DOHH2 (cell line): Measurements from ENCODE around the gene KCNIP3.

ENCODE experiments used
- H3F3A ChIP-seq: fragments of 200-600 bp; sonication (generic), shearing (Covaris generic); 2 replicates; pipeline ENCODE4 v1.6.0; 2016; ENCODE audit warnings: antibody characterized with exemption, mild to moderate bottlenecking; ENCODE audit not compliant: control insufficient read depth, insufficient read depth
- H3K27ac ChIP-seq: fragments of 200-600 bp; sonication (generic); 2 replicates; pipeline ENCODE4 v1.5.1; 2014; ENCODE audit warnings: low read depth, mild to moderate bottlenecking, low read length, moderate library complexity
- H3K27me3 ChIP-seq: fragments of 200-600 bp; sonication (generic); 2 replicates; pipeline ENCODE4 v1.6.1; 2014; ENCODE audit warnings: mild to moderate bottlenecking, low read length, mixed read lengths; ENCODE audit not compliant: control insufficient read depth
- H3K36me3 ChIP-seq: fragments of 200-600 bp; sonication (generic); 2 replicates; pipeline ENCODE4 v1.6.1; 2014; ENCODE audit warnings: mild to moderate bottlenecking, low read length, moderate library complexity, mixed read lengths; ENCODE audit not compliant: control insufficient read depth
- H3K4me1 ChIP-seq: fragments of 200-600 bp; sonication (generic); 2 replicates; pipeline ENCODE4 v1.6.1; 2014; ENCODE audit warnings: mild to moderate bottlenecking, low read length, mixed read lengths; ENCODE audit not compliant: control insufficient read depth
- H3K4me2 ChIP-seq: fragments of 200-600 bp; sonication (generic); 2 replicates; pipeline ENCODE4 v1.6.0; 2014; ENCODE audit warnings: mild to moderate bottlenecking, low read length, moderate library complexity
- H3K4me3 ChIP-seq: fragments of 200-600 bp; sonication (generic); 2 replicates; pipeline ENCODE4 v1.5.1; 2014; ENCODE audit warnings: mild to moderate bottlenecking, low read length, mixed read lengths
- H3K79me2 ChIP-seq: fragments of 200-600 bp; sonication (generic); 2 replicates; pipeline ENCODE4 v1.6.1; 2014; ENCODE audit warnings: mild to moderate bottlenecking, low read length, mixed read lengths; ENCODE audit not compliant: control insufficient read depth
- H3K9me2 ChIP-seq: fragments of 200-600 bp; sonication (generic); replicated peaks from 2 replicates; pipeline ENCODE4 v1.6.1; 2014; ENCODE audit warnings: mild to moderate bottlenecking, low read length, mixed read lengths; ENCODE audit not compliant: control insufficient read depth
- H3K9me3 ChIP-seq: fragments of 200-600 bp; sonication (generic); 2 replicates; pipeline ENCODE4 v1.6.1; 2014; ENCODE audit warnings: antibody characterized with exemption, low read length, mixed read lengths; ENCODE audit not compliant: control insufficient read depth, insufficient read depth
- H4K20me1 ChIP-seq: fragments of 200-600 bp; sonication (generic); 2 replicates; pipeline ENCODE4 v1.6.0; 2014; ENCODE audit warnings: low read depth, mild to moderate bottlenecking, antibody characterized with exemption, low read length, moderate library complexity; ENCODE audit not compliant: control insufficient read depth, insufficient read depth
- CTCF ChIP-seq: fragments of 200-600 bp; sonication (generic); IDR thresholded peaks from one replicate; pipeline ENCODE4 v1.5.1; 2014; ENCODE audit warnings: antibody characterized with exemption, mild to moderate bottlenecking, low read depth, low read length; ENCODE audit not compliant: poor library complexity, severe bottlenecking
- EZH2phosphoT487 ChIP-seq: fragments of 200-600 bp; sonication (generic); IDR thresholded peaks from 2 replicates; pipeline ENCODE4 v1.6.1; 2017; ENCODE audit warnings: borderline replicate concordance, mild to moderate bottlenecking, antibody characterized with exemption, low read length, moderate library complexity, mixed read lengths

The KCNIP3 gene

GRCh38 chr2:95346738-95347671 is 49.9 kb downstream of the KCNIP3 start:
- Histone ChIP-seq H3K27ac (no peak overlapping the region), H3K4me3 (no peak overlapping the region), H3F3A (no peaks in the 10 kb centered on the region), H3K27me3 (peaks cover 17% of the 10 kb centered on the region), H3K36me3 (no peaks in the 10 kb centered on the region), H3K9me3 (no peaks in the 10 kb centered on the region), H3K9me2 (no peaks in the 10 kb centered on the region), H4K20me1 (no peaks in the 10 kb centered on the region), H3K79me2 (no peaks in the 10 kb centered on the region), H3K4me1 (no peaks in the 10 kb centered on the region), H3K4me2 (no peak overlapping the region)
- TF ChIP-seq CTCF (no peak), EZH2phosphoT487 (no peak)

- no peak overlapping the region for H3K27ac ChIP-seq
- H3F3A ChIP-seq, result no peaks in the 10 kb centered on the region
- H3K4me3 ChIP-seq, result no peak overlapping the region
- no peaks in the 10 kb centered on the region for H4K20me1 ChIP-seq
- no peaks in the 10 kb centered on the region for H3K9me2 ChIP-seq
- no peaks in the 10 kb centered on the region for H3K36me3 ChIP-seq
- TF ChIP-seq EZH2phosphoT487 (no peak), CTCF (no peak)
- no peaks in the 10 kb centered on the region for H3K9me3 ChIP-seq
- no peaks in the 10 kb centered on the region for H3K4me1 ChIP-seq
- no peak overlapping the region for H3K4me2 ChIP-seq
- no peaks in the 10 kb centered on the region for H3K79me2 ChIP-seq
- H3K27me3 ChIP-seq, result peaks cover 17% of the 10 kb centered on the region
These were observed 50.8 kb downstream of the KCNIP3 start for GRCh38 chr2:95347681-95348608.

GRCh38 chr2:95348609-95349567 is 51.7 kb downstream of the KCNIP3 start:
- no peaks in the 10 kb centered on the region for H3K9me3 ChIP-seq
- no peak overlapping the region for H3K4me3 ChIP-seq
- no peak overlapping the region for H3K27ac ChIP-seq
- no peaks in the 10 kb centered on the region for H4K20me1 ChIP-seq
- no peak overlapping the region for H3K4me2 ChIP-seq
- no peaks in the 10 kb centered on the region for H3K9me2 ChIP-seq
- H3K36me3 ChIP-seq, result no peaks in the 10 kb centered on the region
- TF ChIP-seq CTCF, result no peak
- no peak for TF ChIP-seq EZH2phosphoT487
- no peaks in the 10 kb centered on the region for H3F3A ChIP-seq
- no peaks in the 10 kb centered on the region for H3K4me1 ChIP-seq
- H3K27me3 ChIP-seq, result peaks cover 17% of the 10 kb centered on the region
- no peaks in the 10 kb centered on the region for H3K79me2 ChIP-seq
